IPS-18c (cell line): ENCODE measurements around the gene ANKRD13D.

Experiments used
- H3K4me3 ChIP-seq: 2 replicates; pipeline ENCODE4 v1.7.0; 2013; ENCODE audit warnings: low read depth, mild to moderate bottlenecking, low read length, moderate library complexity; ENCODE audit not compliant: insufficient read depth
- H3K9me3 ChIP-seq: one replicate; pipeline ENCODE4 v1.6.1; 2013; ENCODE audit warnings: mild to moderate bottlenecking, low read length, moderate library complexity; ENCODE audit not compliant: control insufficient read depth, insufficient read depth

The ANKRD13D gene

GRCh38 chr11:67280788-67281551 lies 8.1 kb upstream of the ANKRD13D start:
- no peak overlapping the region for H3K4me3 ChIP-seq
- no peaks in the 10 kb centered on the region for H3K9me3 ChIP-seq

GRCh38 chr11:67281552-67282150 lies 7.5 kb upstream of the ANKRD13D start:
- Histone ChIP-seq H3K9me3 (no peaks in the 10 kb centered on the region), H3K4me3 (no peak overlapping the region)

GRCh38 chr11:67282155-67282875 lies 6.8 kb upstream of the ANKRD13D start:
- Histone ChIP-seq H3K9me3 (no peaks in the 10 kb centered on the region), H3K4me3 (no peak overlapping the region)

GRCh38 chr11:67282876-67283371 lies 6.2 kb upstream of the ANKRD13D start:
- H3K9me3 ChIP-seq = no peaks in the 10 kb centered on the region
- H3K4me3 ChIP-seq = no peak overlapping the region

GRCh38 chr11:67283481-67283963 lies 5.6 kb upstream of the ANKRD13D start:
- Histone ChIP-seq H3K4me3 (no peak overlapping the region), H3K9me3 (no peaks in the 10 kb centered on the region)

- Histone ChIP-seq H3K4me3 (no peak overlapping the region), H3K9me3 (no peaks in the 10 kb centered on the region)
Measured at GRCh38 chr11:67284811-67285540, 4.1 kb upstream of the ANKRD13D start.

- Histone ChIP-seq H3K9me3 (no peaks in the 10 kb centered on the region), H3K4me3 (no peak overlapping the region)
Measured at GRCh38 chr11:67285541-67286498, 3.3 kb upstream of the ANKRD13D start.

- H3K9me3 ChIP-seq = no peaks in the 10 kb centered on the region
- H3K4me3 ChIP-seq = no peak overlapping the region
Measured at GRCh38 chr11:67286621-67287333, 2.3 kb upstream of the ANKRD13D start.

GRCh38 chr11:67287355-67288197 lies 1.5 kb upstream of the ANKRD13D start:
- peak overlapping the region; percentile 84 for H3K4me3 ChIP-seq

GRCh38 chr11:67288198-67288451 lies 978 bp upstream of the ANKRD13D start:
- H3K4me3 ChIP-seq = peak overlapping the region; percentile 84
- H3K9me3 ChIP-seq = no peaks in the 10 kb centered on the region

More at GRCh38 chr11:67287355-67288197, 1.5 kb upstream of the ANKRD13D start:
- H3K9me3 ChIP-seq = no peaks in the 10 kb centered on the region

- H3K9me3 ChIP-seq = no peaks in the 10 kb centered on the region
- peak overlapping the region; percentile 84 for H3K4me3 ChIP-seq
Measured at GRCh38 chr11:67288452-67289225, 464 bp upstream of the ANKRD13D start.

- no peaks in the 10 kb centered on the region for H3K9me3 ChIP-seq
- H3K4me3 ChIP-seq = peak overlapping the region; percentile 49
Measured at GRCh38 chr11:67289651-67290479, 762 bp downstream of the ANKRD13D start.

GRCh38 chr11:67290801-67291200 lies 1.7 kb downstream of the ANKRD13D start:
- no peaks in the 10 kb centered on the region for H3K9me3 ChIP-seq
- H3K4me3 ChIP-seq = no peak overlapping the region
